GM12891 (cell line): Measurements from ENCODE around the gene SYNM.

Experiments
- PAX5 ChIP-seq: IDR thresholded peaks from 2 replicates; pipeline ENCODE4 v1.6.1; 2011; ENCODE audit warnings: low read length, moderate library complexity, mild to moderate bottlenecking; ENCODE audit not compliant: insufficient read depth, severe bottlenecking
- POLR2A ChIP-seq: IDR thresholded peaks from 2 replicates; pipeline ENCODE4 v1.6.1; 2011; ENCODE audit warnings: low read depth, low read length, control low read depth
- POLR2AphosphoS5 ChIP-seq: IDR thresholded peaks from 2 replicates; pipeline ENCODE4 v1.6.1; 2011; ENCODE audit warnings: low read depth, low read length, control low read depth
- TAF1 ChIP-seq: IDR thresholded peaks from 2 replicates; pipeline ENCODE4 v1.6.1; 2011; ENCODE audit warnings: low read depth, low read length, control low read depth

- TF ChIP-seq POLR2A (no peak), TAF1 (no peak), POLR2AphosphoS5 (no peak), PAX5 (no peak)
Observed at GRCh38 chr15:99177679-99178078, 72.8 kb downstream of the SYNM start.
